ENCODE results near the gene FAM107A. TPM values are rescaled to one million over a fixed set of nuclear protein-coding genes. Genes with fewer than 3 reads are reported as not detected.

The FAM107A gene
- total RNA-seq, 1 experiment from 2014 or later = not detected

DNA sequence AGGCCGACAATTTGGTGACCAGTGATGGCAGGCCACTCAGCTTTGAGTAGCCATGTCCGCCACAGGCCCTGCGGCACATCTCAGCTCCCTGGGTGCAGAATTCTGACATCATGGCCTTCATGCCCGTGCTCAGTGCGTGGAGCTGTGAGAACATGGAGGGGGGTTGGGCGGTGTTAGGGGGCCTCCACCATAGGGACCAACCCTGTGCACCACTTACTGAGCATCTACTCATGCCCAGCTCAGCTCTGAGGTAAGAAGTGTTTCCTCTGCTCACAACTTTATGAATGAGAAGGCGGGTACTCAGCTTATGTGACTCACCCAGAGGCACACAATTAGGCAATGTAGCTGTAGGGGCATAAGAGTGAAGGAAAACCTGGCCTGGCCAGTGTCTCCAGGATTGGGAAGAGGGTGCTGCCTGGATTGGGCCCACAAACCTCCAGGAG, 50.7 kb downstream of the FAM107A start (continued):
- TF ChIP-seq, protein P1, sequence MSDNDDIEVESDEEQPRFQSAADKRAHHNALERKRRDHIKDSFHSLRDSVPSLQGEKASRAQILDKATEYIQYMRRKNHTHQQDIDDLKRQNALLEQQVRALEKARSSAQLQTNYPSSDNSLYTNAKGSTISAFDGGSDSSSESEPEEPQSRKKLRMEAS (IDR thresholded peaks at IDR 0.05) = peak; percentile 35; the same call in 1 of the 2 replicates
- TF ChIP-seq EZH2 (IDR thresholded peaks at IDR 0.05) = no peak

GRCh38 chr3:58524326-58524888, 52.8 kb downstream of the FAM107A start:
- Histone ChIP-seq H3K9me3 (ENCODE audit: control insufficient read depth in 1 of 2, insufficient read depth in 1 of 2, low read depth in 1 of 2, low read length in 2 of 2) (no peaks in the 10 kb centered on the region), H3K27me3 (ENCODE audit: insufficient read depth, low read length) (no peaks in the 10 kb centered on the region), H3K4me3 (replicated peaks in 1 of 2; ENCODE audit: low read depth in 1 of 2, low read length in 2 of 2) (no peak overlapping the region), H3K4me1 (ENCODE audit: control insufficient read depth in 1 of 2, insufficient read depth in 2 of 2, low read length in 2 of 2) (peaks cover 9 to 15% of the 10 kb centered on the region in 2 experiments), H3K27ac (ENCODE audit: low read depth, low read length) (no peak overlapping the region), H3K9ac (ENCODE audit: low read length) (no peak overlapping the region), H4K20me1 (ENCODE audit: insufficient read depth) (no peaks in the 10 kb centered on the region), H3K79me2 (ENCODE audit: insufficient read depth, low read length) (no peaks in the 10 kb centered on the region), H3K36me3 (ENCODE audit: control insufficient read depth in 1 of 2, insufficient read depth in 2 of 2, low read length in 2 of 2) (no peaks in the 10 kb centered on the region), H2AFZ (ENCODE audit: low read depth, low read length, poor library complexity, severe bottlenecking) (no peak overlapping the region), H3K9me2 (ENCODE audit: insufficient read depth) (no peaks in the 10 kb centered on the region), H3K4me2 (ENCODE audit: low read length) (no peak overlapping the region)
- RAD21 ChIA-PET (ENCODE audit: low non-redundant PET in 1 of 2, low total read pairs in 2 of 2, uncharacterized antibody in 2 of 2, unreplicated experiment in 2 of 2) = no interaction called here
- no TSS peak for BruUV-seq (replicated peaks)
- ATAC-seq = no peak
- TF ChIP-seq SP1 (IDR thresholded peaks at IDR 0.05; ENCODE audit: low read depth) (no peak), EGR1 (IDR thresholded peaks at IDR 0.05; ENCODE audit: low read depth) (no peak), POLR2A (IDR thresholded peaks at IDR 0.05; ENCODE audit: borderline replicate concordance, extremely low read depth, insufficient read depth, insufficient read length) (no peak), ZFX (IDR thresholded peaks at IDR 0.05) (no peak), ELF1 (IDR thresholded peaks at IDR 0.05; ENCODE audit: borderline replicate concordance, low read depth) (no peak), TCF7L2 (IDR thresholded peaks at IDR 0.05; ENCODE audit: borderline replicate concordance, extremely low read depth, insufficient read depth, insufficient read length) (no peak)
- TF ChIP-seq, protein P2, sequence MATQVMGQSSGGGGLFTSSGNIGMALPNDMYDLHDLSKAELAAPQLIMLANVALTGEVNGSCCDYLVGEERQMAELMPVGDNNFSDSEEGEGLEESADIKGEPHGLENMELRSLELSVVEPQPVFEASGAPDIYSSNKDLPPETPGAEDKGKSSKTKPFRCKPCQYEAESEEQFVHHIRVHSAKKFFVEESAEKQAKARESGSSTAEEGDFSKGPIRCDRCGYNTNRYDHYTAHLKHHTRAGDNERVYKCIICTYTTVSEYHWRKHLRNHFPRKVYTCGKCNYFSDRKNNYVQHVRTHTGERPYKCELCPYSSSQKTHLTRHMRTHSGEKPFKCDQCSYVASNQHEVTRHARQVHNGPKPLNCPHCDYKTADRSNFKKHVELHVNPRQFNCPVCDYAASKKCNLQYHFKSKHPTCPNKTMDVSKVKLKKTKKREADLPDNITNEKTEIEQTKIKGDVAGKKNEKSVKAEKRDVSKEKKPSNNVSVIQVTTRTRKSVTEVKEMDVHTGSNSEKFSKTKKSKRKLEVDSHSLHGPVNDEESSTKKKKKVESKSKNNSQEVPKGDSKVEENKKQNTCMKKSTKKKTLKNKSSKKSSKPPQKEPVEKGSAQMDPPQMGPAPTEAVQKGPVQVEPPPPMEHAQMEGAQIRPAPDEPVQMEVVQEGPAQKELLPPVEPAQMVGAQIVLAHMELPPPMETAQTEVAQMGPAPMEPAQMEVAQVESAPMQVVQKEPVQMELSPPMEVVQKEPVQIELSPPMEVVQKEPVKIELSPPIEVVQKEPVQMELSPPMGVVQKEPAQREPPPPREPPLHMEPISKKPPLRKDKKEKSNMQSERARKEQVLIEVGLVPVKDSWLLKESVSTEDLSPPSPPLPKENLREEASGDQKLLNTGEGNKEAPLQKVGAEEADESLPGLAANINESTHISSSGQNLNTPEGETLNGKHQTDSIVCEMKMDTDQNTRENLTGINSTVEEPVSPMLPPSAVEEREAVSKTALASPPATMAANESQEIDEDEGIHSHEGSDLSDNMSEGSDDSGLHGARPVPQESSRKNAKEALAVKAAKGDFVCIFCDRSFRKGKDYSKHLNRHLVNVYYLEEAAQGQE (IDR thresholded peaks at IDR 0.05; ENCODE audit: low read depth) = no peak
- TF ChIP-seq, protein P3, sequence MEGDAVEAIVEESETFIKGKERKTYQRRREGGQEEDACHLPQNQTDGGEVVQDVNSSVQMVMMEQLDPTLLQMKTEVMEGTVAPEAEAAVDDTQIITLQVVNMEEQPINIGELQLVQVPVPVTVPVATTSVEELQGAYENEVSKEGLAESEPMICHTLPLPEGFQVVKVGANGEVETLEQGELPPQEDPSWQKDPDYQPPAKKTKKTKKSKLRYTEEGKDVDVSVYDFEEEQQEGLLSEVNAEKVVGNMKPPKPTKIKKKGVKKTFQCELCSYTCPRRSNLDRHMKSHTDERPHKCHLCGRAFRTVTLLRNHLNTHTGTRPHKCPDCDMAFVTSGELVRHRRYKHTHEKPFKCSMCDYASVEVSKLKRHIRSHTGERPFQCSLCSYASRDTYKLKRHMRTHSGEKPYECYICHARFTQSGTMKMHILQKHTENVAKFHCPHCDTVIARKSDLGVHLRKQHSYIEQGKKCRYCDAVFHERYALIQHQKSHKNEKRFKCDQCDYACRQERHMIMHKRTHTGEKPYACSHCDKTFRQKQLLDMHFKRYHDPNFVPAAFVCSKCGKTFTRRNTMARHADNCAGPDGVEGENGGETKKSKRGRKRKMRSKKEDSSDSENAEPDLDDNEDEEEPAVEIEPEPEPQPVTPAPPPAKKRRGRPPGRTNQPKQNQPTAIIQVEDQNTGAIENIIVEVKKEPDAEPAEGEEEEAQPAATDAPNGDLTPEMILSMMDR (IDR thresholded peaks at IDR 0.05 in 2 of 3, conservative IDR thresholded peaks at IDR 0.05 in 1 of 3; ENCODE audit: borderline replicate concordance in 1 of 3, insufficient read depth in 1 of 3, low read depth in 2 of 3, low read length in 2 of 3) = no peak
- DNase-seq (ENCODE audit: low read depth, low spot score) = no peak
- CTCF ChIA-PET = no interaction called here
- POLR2A ChIA-PET = no interaction called here
- intact Hi-C loops (cut with micrococcal nuclease) = no loop called here
